SU-DHL-6 (cell line): ENCODE results near the gene DIAPH3.

Source experiments
- H2AFZ ChIP-seq: fragments of 200-600 bp; sonication (generic); 2 replicates; pipeline ENCODE4 v1.6.1; 2014; ENCODE audit warnings: low read depth, mild to moderate bottlenecking, moderate library complexity, mixed read lengths, antibody characterized with exemption, low read length; ENCODE audit not compliant: severe bottlenecking
- H3F3A ChIP-seq: fragments of 200-600 bp; shearing (Covaris generic); 2 replicates; pipeline ENCODE4 v1.6.0; 2016; ENCODE audit warnings: antibody characterized with exemption, mild to moderate bottlenecking; ENCODE audit not compliant: insufficient read depth
- H3K27ac ChIP-seq: fragments of 200-600 bp; sonication (generic); 2 replicates; pipeline ENCODE4 v1.5.1; 2016; ENCODE audit warnings: low read depth, mild to moderate bottlenecking, low read length, moderate library complexity, mixed read lengths
- H3K27me3 ChIP-seq: fragments of 200-600 bp; sonication (generic), shearing (Covaris generic); 2 replicates; pipeline ENCODE4 v1.6.0; 2014; ENCODE audit warnings: mild to moderate bottlenecking, low read length
- H3K36me3 ChIP-seq: fragments of 200-600 bp; sonication (generic); 2 replicates; pipeline ENCODE4 v1.6.1; 2014; ENCODE audit warnings: mild to moderate bottlenecking, low read length, mixed read lengths
- H3K4me2 ChIP-seq: fragments of 300-600, 200-600 bp; shearing (Covaris generic), sonication (generic); 2 replicates; pipeline ENCODE4 v1.6.0; 2014; ENCODE audit warnings: low read length, low read depth, mild to moderate bottlenecking; ENCODE audit not compliant: poor library complexity, severe bottlenecking
- H3K4me3 ChIP-seq: fragments of 200-600 bp; sonication (generic); 2 replicates; pipeline ENCODE4 v1.5.1; 2014; ENCODE audit warnings: antibody characterized with exemption, low read length, mild to moderate bottlenecking, mixed read lengths; ENCODE audit not compliant: insufficient read depth, poor library complexity, severe bottlenecking
- H3K79me2 ChIP-seq: fragments of 200-600 bp; sonication (generic); 2 replicates; pipeline ENCODE4 v1.6.1; 2014; ENCODE audit warnings: mild to moderate bottlenecking, low read length, moderate library complexity; ENCODE audit not compliant: insufficient read depth
- H3K9ac ChIP-seq: fragments of 200-600 bp; sonication (generic); 2 replicates; pipeline ENCODE4 v1.7.0; 2014; ENCODE audit warnings: mild to moderate bottlenecking, low read length
- H3K9me2 ChIP-seq: fragments of 200-600 bp; sonication (generic); replicated peaks from 2 replicates; pipeline ENCODE4 v1.6.1; 2014; ENCODE audit warnings: low read length; ENCODE audit not compliant: insufficient read depth
- H3K9me3 ChIP-seq: fragments of 200-600 bp; sonication (generic); 2 replicates; pipeline ENCODE4 v1.6.1; 2014; ENCODE audit warnings: low read length, mixed read lengths; ENCODE audit not compliant: insufficient read depth
- H4K20me1 ChIP-seq: fragments of 200-600 bp; sonication (generic); 2 replicates; pipeline ENCODE4 v1.6.1; 2014; ENCODE audit warnings: low read depth, mild to moderate bottlenecking, antibody characterized with exemption, low read length, moderate library complexity, mixed read lengths
- EZH2phosphoT487 ChIP-seq: fragments of 200-600 bp; sonication (generic), shearing (Covaris generic); conservative IDR thresholded peaks from 2 replicates; pipeline ENCODE4 v1.6.1; 2018; ENCODE audit warnings: mild to moderate bottlenecking, antibody characterized with exemption, low read length, moderate library complexity, mixed read lengths
- TF ChIP-seq, protein P1 (sequence below): fragments of 200-600 bp; sonication (generic); IDR thresholded peaks from one replicate; pipeline ENCODE4 v1.5.1; 2017; ENCODE audit warnings: antibody characterized with exemption, mild to moderate bottlenecking, low read length, moderate library complexity; ENCODE audit not compliant: insufficient read depth, poor library complexity, severe bottlenecking

Gene DIAPH3

DNA sequence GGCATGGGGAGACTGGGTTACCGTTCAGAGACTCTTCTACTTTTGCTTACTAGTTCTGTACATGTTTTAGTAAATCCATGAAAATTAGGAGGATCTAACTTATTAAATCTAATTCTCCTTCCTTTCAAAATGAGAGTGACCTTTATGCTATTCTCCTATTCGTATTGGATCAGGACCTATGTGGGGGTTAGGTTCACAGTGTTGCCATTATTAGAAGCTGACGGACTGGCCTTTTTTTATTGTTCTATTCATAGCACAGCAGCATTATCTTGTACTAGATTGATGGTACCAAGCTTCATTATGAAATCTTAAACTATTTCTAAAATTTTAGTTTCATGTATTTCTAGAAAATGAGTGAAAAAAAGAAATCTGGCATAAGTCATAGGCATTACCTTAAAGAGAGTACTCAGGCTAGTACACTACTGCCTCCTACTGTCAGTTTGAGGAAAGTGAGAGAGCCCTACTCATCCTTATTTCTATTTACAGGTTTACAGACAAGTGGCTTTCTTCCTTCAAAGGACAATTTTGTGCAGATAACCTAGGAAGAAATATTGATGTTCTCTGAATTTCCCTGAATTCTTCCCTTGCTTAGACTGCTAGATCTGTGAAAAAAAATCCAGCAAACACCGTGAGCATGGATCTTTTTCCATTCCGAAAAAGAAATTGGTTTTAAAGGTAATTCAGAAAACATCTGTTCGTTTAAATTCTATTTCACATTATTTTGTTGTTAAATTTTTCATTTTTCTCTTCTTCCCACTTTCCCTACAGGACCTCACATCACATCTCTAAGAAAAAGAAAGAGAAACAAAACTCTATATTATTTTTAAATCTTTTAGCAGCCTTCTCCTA, 485.5 kb downstream of the DIAPH3 start:
- no peak overlapping the region for H3K4me3 ChIP-seq
- H2AFZ ChIP-seq: no peak overlapping the region
- H3K27ac ChIP-seq: no peak overlapping the region
- TF ChIP-seq, protein P1, sequence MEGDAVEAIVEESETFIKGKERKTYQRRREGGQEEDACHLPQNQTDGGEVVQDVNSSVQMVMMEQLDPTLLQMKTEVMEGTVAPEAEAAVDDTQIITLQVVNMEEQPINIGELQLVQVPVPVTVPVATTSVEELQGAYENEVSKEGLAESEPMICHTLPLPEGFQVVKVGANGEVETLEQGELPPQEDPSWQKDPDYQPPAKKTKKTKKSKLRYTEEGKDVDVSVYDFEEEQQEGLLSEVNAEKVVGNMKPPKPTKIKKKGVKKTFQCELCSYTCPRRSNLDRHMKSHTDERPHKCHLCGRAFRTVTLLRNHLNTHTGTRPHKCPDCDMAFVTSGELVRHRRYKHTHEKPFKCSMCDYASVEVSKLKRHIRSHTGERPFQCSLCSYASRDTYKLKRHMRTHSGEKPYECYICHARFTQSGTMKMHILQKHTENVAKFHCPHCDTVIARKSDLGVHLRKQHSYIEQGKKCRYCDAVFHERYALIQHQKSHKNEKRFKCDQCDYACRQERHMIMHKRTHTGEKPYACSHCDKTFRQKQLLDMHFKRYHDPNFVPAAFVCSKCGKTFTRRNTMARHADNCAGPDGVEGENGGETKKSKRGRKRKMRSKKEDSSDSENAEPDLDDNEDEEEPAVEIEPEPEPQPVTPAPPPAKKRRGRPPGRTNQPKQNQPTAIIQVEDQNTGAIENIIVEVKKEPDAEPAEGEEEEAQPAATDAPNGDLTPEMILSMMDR: peak; percentile 56
- TF ChIP-seq EZH2phosphoT487: no peak
- H3K9me2 ChIP-seq: no peaks in the 10 kb centered on the region
- no peaks in the 10 kb centered on the region for H3K9me3 ChIP-seq
- no peaks in the 10 kb centered on the region for H3F3A ChIP-seq
- no peaks in the 10 kb centered on the region for H3K27me3 ChIP-seq
- no peak overlapping the region for H3K9ac ChIP-seq
- no peak overlapping the region for H3K4me2 ChIP-seq
- H3K36me3 ChIP-seq: no peaks in the 10 kb centered on the region
- H4K20me1 ChIP-seq: no peaks in the 10 kb centered on the region
- H3K79me2 ChIP-seq: no peaks in the 10 kb centered on the region

GRCh38 chr13:59677430-59677829, 486.3 kb downstream of the DIAPH3 start:
- TF ChIP-seq EZH2phosphoT487: no peak
- TF ChIP-seq, protein P1: no peak
- no peaks in the 10 kb centered on the region for H3K9me3 ChIP-seq
- H3K9ac ChIP-seq: no peak overlapping the region
- H3K27me3 ChIP-seq: no peaks in the 10 kb centered on the region
- H3K79me2 ChIP-seq: no peaks in the 10 kb centered on the region
- H2AFZ ChIP-seq: no peak overlapping the region
- H4K20me1 ChIP-seq: no peaks in the 10 kb centered on the region
- H3K36me3 ChIP-seq: no peaks in the 10 kb centered on the region
- H3K9me2 ChIP-seq: no peaks in the 10 kb centered on the region
- H3K4me2 ChIP-seq: no peak overlapping the region
- no peak overlapping the region for H3K27ac ChIP-seq
- H3K4me3 ChIP-seq: no peak overlapping the region
- no peaks in the 10 kb centered on the region for H3F3A ChIP-seq

GRCh38 chr13:59674616-59675015, 489.1 kb downstream of the DIAPH3 start:
- Histone ChIP-seq H3K27me3 (no peaks in the 10 kb centered on the region), H2AFZ (no peak overlapping the region), H3K79me2 (no peaks in the 10 kb centered on the region), H3K9me3 (no peaks in the 10 kb centered on the region), H3K4me2 (no peak overlapping the region), H4K20me1 (no peaks in the 10 kb centered on the region), H3K27ac (no peak overlapping the region), H3K9ac (no peak overlapping the region), H3K4me3 (no peak overlapping the region), H3K36me3 (no peaks in the 10 kb centered on the region), H3K9me2 (no peaks in the 10 kb centered on the region), H3F3A (no peaks in the 10 kb centered on the region)
- TF ChIP-seq, protein P1: no peak
- TF ChIP-seq EZH2phosphoT487: no peak
